ENCODE data around the gene LIPN.
"Not testable (repeated sequence)": the region's sequence is repeated elsewhere in the genome, so short reads cannot be mapped to it uniquely, and the experiment has no call there.

Gene LIPN

GRCh38 chr10:88759366-88760101 lies at the start of gene LIPN:
Gene LIPN, plus strand, starts transcription at chr10:88760020. Its CDS starts 1,386 bp downstream, at chr10:88761406.
- FAIRE-seq: no peak

GRCh38 chr10:88715517-88715916 lies 44.3 kb upstream of the LIPN start:
- no peak for FAIRE-seq

- FAIRE-seq: no peak
Observed at GRCh38 chr10:88721392-88721791, 38.4 kb upstream of the LIPN start.

GRCh38 chr10:88725798-88726197 lies 34.0 kb upstream of the LIPN start:
- FAIRE-seq: no peak

GRCh38 chr10:88728107-88728763 lies 31.6 kb upstream of the LIPN start:
- no peak for FAIRE-seq

- no peak for FAIRE-seq
Observed at GRCh38 chr10:88730864-88731263, 29.0 kb upstream of the LIPN start.

GRCh38 chr10:88731296-88731695 lies 28.5 kb upstream of the LIPN start:
- no peak for FAIRE-seq

- FAIRE-seq: no peak
Observed at GRCh38 chr10:88733215-88733614, 26.6 kb upstream of the LIPN start.

- no peak for FAIRE-seq
Observed at GRCh38 chr10:88735661-88736060, 24.2 kb upstream of the LIPN start.

GRCh38 chr10:88741921-88742320 lies 17.9 kb upstream of the LIPN start:
- not testable (repeated sequence) for FAIRE-seq

- FAIRE-seq: no peak
Observed at GRCh38 chr10:88742448-88742847, 17.4 kb upstream of the LIPN start.

- no peak for FAIRE-seq
Observed at GRCh38 chr10:88744002-88744401, 15.8 kb upstream of the LIPN start.

GRCh38 chr10:88745633-88746032 lies 14.2 kb upstream of the LIPN start:
- no peak for FAIRE-seq

- no peak for FAIRE-seq
Observed at GRCh38 chr10:88754287-88754686, 5.5 kb upstream of the LIPN start.

- no peak for FAIRE-seq
Observed at GRCh38 chr10:88755753-88756152, 4.1 kb upstream of the LIPN start.

GRCh38 chr10:88756660-88757059 lies 3.2 kb upstream of the LIPN start:
- no peak for FAIRE-seq

- FAIRE-seq: no peak
Observed at GRCh38 chr10:88762906-88763305, 3.1 kb downstream of the LIPN start.

GRCh38 chr10:88763441-88763840 lies 3.6 kb downstream of the LIPN start:
- FAIRE-seq: no peak

- no peak for FAIRE-seq
Observed at GRCh38 chr10:88764110-88764509, 4.3 kb downstream of the LIPN start.

- no peak for FAIRE-seq
Observed at GRCh38 chr10:88765816-88766215, 6.0 kb downstream of the LIPN start.

- FAIRE-seq: no peak
Observed at GRCh38 chr10:88769384-88769783, 9.6 kb downstream of the LIPN start.

- no peak for FAIRE-seq
Observed at GRCh38 chr10:88781206-88781605, 21.4 kb downstream of the LIPN start.

GRCh38 chr10:88782222-88782621 lies 22.4 kb downstream of the LIPN start:
- no peak for FAIRE-seq

- FAIRE-seq: no peak
Observed at GRCh38 chr10:88783724-88784123, 23.9 kb downstream of the LIPN start.
